GM18951 (cell line): ENCODE results near the gene TSSK2.

ENCODE experiments used
- POLR2A ChIP-seq: IDR thresholded peaks from 4 replicates; pipeline ENCODE4 v1.6.1; 2011; ENCODE audit warnings: mild to moderate bottlenecking; ENCODE audit not compliant: insufficient read length, insufficient read depth; ENCODE audit errors: extremely low read depth
- in situ Hi-C: fragments of 300-500 bp; cut with MboI; formaldehyde crosslinking; loops from one replicate; pipeline ENCODE4 v1.12.0; 2022; ENCODE audit warnings: low sequenced_read_pairs, mixed read lengths, inconsistent platforms; ENCODE audit not compliant: unreplicated experiment

The TSSK2 gene

DNA sequence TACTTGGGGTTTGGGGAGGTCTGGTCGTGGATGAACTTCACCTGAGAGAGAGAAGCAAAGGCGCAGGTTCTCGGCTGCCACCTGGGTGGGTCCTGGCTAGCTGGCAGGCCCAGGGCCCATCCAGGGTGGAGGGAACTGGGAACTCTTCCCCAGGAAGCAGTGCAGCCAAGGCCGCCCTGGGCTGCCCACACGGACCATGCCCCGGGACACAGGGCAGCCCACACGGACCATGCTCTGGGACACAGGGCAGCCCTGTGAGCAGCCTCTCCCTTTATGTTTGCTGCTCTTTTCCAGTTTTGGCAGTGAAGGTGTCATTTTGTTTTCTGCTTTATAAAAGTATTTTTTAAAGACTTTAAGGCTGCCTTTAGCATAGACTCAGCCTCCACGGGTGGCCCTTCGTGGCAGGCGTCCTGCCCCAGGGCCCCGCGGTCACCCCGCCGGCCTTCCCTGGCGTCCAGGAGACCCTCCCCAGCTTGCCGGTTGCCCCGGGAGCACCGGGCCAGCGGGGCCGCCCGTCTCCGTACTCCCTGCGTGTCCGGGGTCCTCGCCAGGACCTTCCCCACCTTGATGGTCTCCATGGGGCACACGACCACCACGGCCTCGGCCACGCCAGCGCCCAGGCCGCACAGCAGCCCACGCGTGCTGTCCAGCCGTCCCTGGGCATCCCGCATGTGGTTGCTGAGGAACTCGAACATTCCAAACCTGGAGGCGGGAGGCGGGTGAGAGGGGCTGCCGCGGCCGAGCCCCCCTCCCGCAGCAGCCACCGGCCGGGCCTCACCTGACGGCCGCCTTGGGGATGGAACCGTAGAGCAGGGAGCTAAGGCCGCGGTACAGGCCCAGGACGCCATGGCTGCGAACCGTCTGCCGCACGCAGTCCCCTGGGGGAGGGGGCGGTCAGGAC is 46.3 kb downstream of the TSSK2 start:
- TF ChIP-seq POLR2A: no peak
- in situ Hi-C loops: loop anchor here (25.0 kb wide), 1 partner anchor 460 kb away; no protein-coding TSS in a partner anchor

DNA sequence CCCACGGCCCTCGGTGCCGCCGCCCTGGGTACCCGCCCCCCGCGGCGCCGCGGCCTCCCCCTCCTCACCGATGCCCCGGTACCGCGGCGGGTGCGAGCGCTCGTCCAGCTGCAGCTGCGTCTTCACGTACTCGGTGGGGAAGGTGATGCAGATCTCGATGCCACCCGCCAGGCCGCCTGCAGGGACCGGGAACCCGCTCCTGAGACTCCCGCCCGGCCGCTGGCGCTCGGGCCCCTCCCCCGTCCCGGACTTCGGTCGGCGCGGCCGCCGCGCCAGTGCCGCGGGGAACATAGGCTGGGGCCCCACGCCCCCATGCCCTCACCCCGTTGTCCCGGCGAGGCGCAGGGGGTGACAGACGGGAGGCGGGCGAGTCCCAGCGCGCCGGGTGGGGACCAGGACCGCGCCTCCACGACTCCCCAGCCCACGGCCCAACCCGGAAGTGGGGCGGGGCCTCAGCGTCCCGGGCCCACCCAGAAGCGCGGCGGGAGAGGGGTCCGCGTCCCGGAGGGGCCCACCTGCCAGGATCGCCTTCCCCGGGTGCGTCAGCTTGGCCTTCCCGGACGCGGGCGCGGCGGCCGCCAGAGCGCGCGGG is 47.1 kb downstream of the TSSK2 start:
- in situ Hi-C loops: loop anchor here (25.0 kb wide), 1 partner anchor 459 kb away; no protein-coding TSS in a partner anchor
- TF ChIP-seq POLR2A: no peak

DNA sequence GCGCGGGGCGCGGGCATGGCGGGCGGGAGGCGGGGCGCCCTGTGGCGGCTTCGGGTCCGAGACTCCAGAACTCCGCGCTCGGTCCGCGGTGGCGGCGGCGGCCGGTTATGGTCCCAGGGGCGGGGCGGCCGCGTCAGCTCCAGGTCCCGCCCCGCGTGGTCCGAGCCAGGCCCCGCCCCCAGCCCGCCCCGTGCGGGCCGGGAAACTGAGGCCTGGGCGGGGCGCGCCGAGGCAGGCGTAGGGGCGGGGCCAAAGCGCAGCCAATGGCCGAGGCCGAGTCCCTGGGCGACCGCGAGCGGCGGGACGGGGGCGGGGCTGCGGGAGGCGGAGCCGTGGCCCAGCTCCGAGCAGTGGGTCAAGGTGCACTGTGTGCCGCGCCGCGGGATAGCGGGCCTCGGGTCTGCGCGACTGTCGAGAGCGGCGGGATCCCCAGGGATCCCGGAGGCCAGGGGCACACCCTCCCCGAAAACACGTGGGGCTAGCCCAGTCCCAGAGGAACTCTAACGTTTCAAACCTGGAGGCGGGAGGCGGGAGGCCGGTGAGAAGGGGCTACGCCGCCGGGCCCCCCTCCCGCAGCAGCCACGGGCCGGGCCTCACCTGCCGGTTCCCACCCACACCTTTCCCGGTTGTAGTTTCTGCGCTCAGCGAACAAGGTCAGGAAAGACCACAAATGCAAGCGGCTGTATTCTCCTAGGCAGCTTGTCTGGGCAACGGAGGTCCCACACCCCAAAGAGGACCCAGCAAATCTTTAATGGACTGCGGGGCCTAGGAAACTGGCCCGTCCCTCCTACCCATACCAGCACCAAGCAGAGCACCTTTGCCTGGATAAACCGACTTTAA is 47.8 kb downstream of the TSSK2 start, which contains the start of gene SLC25A1:
Gene SLC25A1, minus strand, starts transcription at position 80 of the 840 bp plus-strand sequence. Its CDS starts 63 bp downstream, at position 17.
- TF ChIP-seq POLR2A: peak; percentile 66
- in situ Hi-C loops: loop anchor here (25.0 kb wide), 1 partner anchor 458 kb away; no protein-coding TSS in a partner anchor

DNA sequence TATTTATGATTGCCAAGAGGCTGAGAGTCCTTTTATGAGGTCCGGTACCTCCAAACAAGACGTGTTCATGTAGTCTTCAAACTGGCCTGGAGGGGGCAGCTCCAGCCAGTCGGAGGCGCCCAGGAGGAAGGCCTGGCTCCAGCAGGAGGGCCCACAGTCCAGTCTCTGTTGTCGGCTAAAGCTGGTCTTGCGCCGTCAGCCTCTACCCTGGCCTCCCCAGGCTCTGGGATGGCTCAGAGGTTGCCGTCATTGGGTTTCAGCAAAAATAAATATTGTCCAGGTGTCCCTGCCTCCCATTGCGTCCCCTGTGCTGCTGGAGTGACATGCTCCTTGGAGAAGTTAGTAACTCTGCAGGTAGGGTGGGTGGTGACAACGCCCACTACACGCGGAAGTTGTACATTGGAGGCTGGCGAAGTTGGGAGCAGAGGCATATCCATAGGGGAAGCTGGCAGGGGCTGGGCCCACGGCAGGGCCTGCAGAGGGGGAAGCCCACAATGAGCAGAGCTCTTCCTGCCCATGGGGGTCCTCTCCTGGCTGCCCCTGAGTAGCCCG is 48.5 kb downstream of the TSSK2 start:
- in situ Hi-C loops: loop anchor here (25.0 kb wide), 1 partner anchor 458 kb away; no protein-coding TSS in a partner anchor
- TF ChIP-seq POLR2A: no peak

DNA sequence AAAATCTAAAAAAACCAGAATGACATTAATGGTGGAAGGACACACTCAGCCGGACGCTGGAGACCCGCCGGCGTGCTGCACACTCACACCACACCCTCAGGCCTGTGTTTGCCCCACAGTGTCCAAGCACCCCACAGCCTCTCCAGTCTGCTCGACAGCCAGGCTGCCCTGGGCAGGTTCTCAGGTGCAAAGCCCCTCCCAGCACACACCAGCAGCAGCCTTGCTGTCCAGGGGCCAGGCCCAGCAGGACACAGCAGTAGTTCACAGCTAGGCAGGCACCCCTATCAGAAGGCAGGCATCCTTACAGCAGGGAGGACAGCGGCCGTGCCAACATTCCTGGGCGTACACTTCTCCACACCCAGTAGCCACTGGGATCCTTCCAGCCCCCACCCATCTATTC is 49.1 kb downstream of the TSSK2 start:
- no peak for TF ChIP-seq POLR2A
- in situ Hi-C loops: loop anchor here (25.0 kb wide), 1 partner anchor 457 kb away; no protein-coding TSS in a partner anchor

DNA sequence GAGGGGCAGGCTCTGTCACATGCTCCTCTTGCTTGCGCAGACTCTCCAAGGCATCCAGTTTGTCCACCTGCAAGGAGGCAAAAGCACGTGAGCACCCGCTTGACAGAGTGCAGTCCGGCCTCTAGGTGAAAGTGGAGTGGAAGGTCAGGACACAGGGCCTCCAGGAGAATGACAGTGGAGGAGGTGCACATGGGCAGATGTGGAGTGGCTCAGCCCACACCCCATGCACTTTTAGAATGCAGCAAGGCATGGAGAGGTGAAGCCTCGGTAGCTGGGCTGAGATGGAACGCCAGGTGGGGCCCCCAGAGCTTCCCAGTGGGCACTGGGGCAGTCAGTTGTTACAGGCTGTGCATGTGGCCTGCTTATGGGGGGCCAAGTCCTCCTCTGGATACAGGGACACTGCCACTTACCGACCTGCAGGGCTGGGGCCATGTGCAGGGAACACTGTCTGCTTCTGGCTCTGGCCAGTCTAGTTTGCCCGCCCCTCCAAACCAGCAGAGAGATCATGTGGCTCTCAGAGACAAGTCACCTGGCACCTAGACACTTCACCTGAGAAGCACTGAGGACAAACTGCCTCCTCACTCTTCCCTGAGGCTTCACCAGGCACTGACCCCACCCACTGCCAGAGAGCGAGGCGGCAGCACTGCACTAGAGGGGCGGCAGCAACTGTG is 49.8 kb downstream of the TSSK2 start:
- TF ChIP-seq POLR2A: no peak
- in situ Hi-C loops: loop anchor here (25.0 kb wide), 1 partner anchor 456 kb away; no protein-coding TSS in a partner anchor

DNA sequence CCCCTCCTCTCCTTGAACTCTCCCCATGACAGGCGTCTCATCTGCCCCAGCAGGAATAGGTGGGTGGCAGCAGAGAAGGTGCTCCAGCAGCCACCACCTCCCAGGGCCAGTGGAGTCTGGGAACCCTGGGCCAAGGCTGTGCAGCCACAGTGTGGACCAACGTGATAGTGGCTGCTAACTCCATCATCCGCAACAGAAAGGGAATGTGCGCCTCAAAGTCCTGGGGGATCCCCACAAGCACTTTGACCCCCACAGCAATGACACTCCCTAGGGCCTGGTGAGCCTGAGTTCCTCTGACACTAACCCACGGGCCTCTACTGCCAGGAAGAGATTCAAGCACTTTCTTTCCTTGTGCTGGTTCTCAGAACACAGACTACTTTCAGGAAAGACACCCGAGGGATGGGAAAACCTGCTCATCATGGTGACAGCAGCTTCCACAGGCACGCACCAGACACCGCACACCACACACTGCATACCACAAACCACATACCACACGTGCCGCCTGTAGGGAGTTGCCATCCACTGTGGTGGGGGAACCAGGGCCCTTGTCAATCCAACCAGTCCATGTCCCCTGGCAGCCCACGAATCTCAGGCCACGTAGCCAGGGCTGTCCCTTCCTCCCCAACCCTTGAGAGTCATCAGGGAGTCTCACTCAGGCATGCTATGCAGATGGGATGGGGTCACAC is 50.8 kb downstream of the TSSK2 start:
- in situ Hi-C loops: loop anchor here (25.0 kb wide), 1 partner anchor 455 kb away; no protein-coding TSS in a partner anchor
- no peak for TF ChIP-seq POLR2A
